GM12891 (cell line): ENCODE results near the gene MRPS25.

Source experiments
- POLR2A ChIP-seq: IDR thresholded peaks from 2 replicates; pipeline ENCODE4 v1.6.1; 2011; ENCODE audit warnings: low read depth, low read length, control low read depth
- POLR2AphosphoS5 ChIP-seq: IDR thresholded peaks from 2 replicates; pipeline ENCODE4 v1.6.1; 2011; ENCODE audit warnings: low read depth, low read length, control low read depth
- POU2F2 ChIP-seq: IDR thresholded peaks from 2 replicates; pipeline ENCODE4 v1.6.1; 2011; ENCODE audit warnings: low read depth, mild to moderate bottlenecking, control low read depth, low read length, moderate library complexity
- SPI1 ChIP-seq: IDR thresholded peaks from 2 replicates; pipeline ENCODE4 v1.6.1; 2011; ENCODE audit warnings: low read depth, low read length, control low read depth
- TAF1 ChIP-seq: IDR thresholded peaks from 2 replicates; pipeline ENCODE4 v1.6.1; 2011; ENCODE audit warnings: low read depth, low read length, control low read depth

- TF ChIP-seq POLR2A (no peak), POU2F2 (no peak), POLR2AphosphoS5 (no peak), TAF1 (no peak), SPI1 (no peak)
Measured at GRCh38 chr3:15112011-15112410, 46.9 kb upstream of the MRPS25 start.
